HFFc6 (cell line): Measurements from ENCODE around the gene THSD7B. TPM values are rescaled to one million over a fixed set of nuclear protein-coding genes. Genes with fewer than 3 reads are reported as not detected.
A peak's percentile ranks its signal among the peaks of the same experiment; 100 is the strongest.

ENCODE experiments used
- DNase-seq: peaks from one replicate; pipeline ENCODE4 v3.0.0-alpha.2; 2018
- H3K27ac Mint-ChIP-seq: 2 replicates; pipeline ENCODE4 v1.8.0; 2020; ENCODE audit warnings: mild to moderate bottlenecking, mixed read lengths
- H3K27me3 Mint-ChIP-seq: 2 replicates; pipeline ENCODE4 v1.8.0; 2021; ENCODE audit warnings: mild to moderate bottlenecking, moderate library complexity, mixed read lengths; ENCODE audit not compliant: insufficient read depth
- H3K36me3 Mint-ChIP-seq: 2 replicates; pipeline ENCODE4 v1.8.0; 2021; ENCODE audit warnings: low read depth, mixed read lengths
- H3K4me1 Mint-ChIP-seq: 2 replicates; pipeline ENCODE4 v1.8.0; 2020; ENCODE audit warnings: low read depth, mixed read lengths
- H3K4me3 Mint-ChIP-seq: 2 replicates; pipeline ENCODE4 v1.8.0; 2020; ENCODE audit warnings: mild to moderate bottlenecking, moderate library complexity, mixed read lengths
- H3K9me3 Mint-ChIP-seq: 2 replicates; pipeline ENCODE4 v1.8.0; 2020; ENCODE audit warnings: mild to moderate bottlenecking, mixed read lengths
- total RNA-seq, 6 experiments: library from RNA; stranded (reverse); fragmentation: NEBNext Ultra II Directional; extraction: Animal tissue kit (Norgen Biotek cat#: 25700); gene quantifications; 2 replicates in 1 of 6; 3 replicates in 5 of 6; pipeline ENCODE4 v1.2.3, GENCODE V29; 2021
- TF ChIP-seq, protein P1 (sequence below): fragments of 200-600 bp; sonication (generic); IDR thresholded peaks from 2 replicates; pipeline ENCODE4 v1.5.0; 2021; ENCODE audit warnings: antibody characterized with exemption, mild to moderate bottlenecking

THSD7B gene
- total RNA-seq, 6 experiments from 2014 or later, result 0.10 to 0.25 (median 0.22) TPM; not detected in 2

DNA sequence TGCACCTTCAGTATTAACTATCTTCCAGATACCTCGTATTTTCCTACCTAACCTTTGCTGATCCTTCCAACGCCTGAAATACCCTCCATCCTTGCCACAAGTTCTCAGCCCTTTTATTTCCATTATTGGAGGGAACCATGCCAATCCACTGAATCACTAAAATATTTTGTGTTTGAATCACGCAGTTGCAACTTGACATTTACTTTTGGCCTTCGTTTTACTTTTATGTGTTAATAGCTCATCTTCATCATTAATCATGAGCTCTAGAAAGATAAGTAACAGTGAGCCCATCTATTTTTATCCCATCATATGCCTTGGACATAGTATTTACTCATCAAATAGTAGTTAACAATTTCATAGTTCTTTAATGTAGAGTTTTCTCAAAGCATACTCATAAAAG, 463.2 kb downstream of the THSD7B start:
- Mint-ChIP-seq H3K4me3 (peak overlapping the region; percentile 1; the same call in 1 of the 2 replicates), H3K27ac (peak overlapping the region; percentile 42), H3K36me3 (no peaks in the 10 kb centered on the region), H3K4me1 (peaks cover 55% of the 10 kb centered on the region), H3K9me3 (no peaks in the 10 kb centered on the region), H3K27me3 (no peaks in the 10 kb centered on the region)
- peak; percentile 73 for DNase-seq
- TF ChIP-seq, protein P1, sequence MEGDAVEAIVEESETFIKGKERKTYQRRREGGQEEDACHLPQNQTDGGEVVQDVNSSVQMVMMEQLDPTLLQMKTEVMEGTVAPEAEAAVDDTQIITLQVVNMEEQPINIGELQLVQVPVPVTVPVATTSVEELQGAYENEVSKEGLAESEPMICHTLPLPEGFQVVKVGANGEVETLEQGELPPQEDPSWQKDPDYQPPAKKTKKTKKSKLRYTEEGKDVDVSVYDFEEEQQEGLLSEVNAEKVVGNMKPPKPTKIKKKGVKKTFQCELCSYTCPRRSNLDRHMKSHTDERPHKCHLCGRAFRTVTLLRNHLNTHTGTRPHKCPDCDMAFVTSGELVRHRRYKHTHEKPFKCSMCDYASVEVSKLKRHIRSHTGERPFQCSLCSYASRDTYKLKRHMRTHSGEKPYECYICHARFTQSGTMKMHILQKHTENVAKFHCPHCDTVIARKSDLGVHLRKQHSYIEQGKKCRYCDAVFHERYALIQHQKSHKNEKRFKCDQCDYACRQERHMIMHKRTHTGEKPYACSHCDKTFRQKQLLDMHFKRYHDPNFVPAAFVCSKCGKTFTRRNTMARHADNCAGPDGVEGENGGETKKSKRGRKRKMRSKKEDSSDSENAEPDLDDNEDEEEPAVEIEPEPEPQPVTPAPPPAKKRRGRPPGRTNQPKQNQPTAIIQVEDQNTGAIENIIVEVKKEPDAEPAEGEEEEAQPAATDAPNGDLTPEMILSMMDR, result no peak

DNA sequence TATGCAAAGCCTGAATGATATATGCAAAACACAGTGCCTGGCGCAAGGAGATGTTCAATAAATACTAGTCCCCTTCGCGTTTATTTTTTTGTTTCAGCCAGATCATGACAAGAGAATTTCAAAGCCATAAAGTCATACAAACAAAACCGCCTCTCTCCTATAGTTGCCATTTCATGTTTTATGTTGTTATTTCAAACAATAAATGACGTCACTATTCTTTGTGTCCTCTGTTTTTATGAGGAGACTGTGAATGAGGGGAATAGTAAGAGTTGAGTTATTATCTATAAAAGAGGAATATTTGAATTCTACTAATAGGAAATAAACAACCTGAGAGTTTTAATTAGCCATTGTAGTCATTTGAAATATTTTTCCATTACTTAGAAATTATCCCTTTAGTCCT, 464.5 kb downstream of the THSD7B start:
- Mint-ChIP-seq H3K4me1 (peaks cover 50% of the 10 kb centered on the region), H3K9me3 (no peaks in the 10 kb centered on the region), H3K36me3 (0 out of 2 replicates have a peak, but pooled peaks cover 4% of the 10 kb centered on the region), H3K4me3 (peak overlapping the region; percentile 58), H3K27ac (peak overlapping the region; percentile 42), H3K27me3 (no peaks in the 10 kb centered on the region)
- DNase-seq, result peak; percentile 35
- TF ChIP-seq, protein P1, result no peak

DNA sequence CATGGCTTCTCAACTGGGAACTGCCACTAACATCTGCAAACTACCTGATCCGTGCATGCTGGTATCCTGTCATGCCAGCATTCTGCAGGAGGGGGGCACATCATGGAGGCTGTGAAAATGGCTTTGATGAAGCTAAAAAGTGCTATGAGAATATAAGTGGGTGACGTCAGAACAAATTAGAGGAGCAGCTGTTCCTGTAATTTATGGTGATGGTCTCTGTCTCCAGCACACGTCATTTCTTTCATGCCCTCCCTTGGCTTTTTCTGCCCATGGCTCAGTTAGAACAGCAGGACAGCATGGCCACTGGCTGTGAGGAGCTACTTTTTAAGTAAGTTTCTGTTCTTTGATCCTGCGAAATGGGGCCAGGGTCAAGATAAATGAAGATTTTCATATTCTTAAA, 466.3 kb downstream of the THSD7B start:
- DNase-seq, result no peak
- Mint-ChIP-seq H3K27ac (no peak overlapping the region), H3K36me3 (0 out of 2 replicates have a peak, but pooled peaks cover 4% of the 10 kb centered on the region), H3K27me3 (no peaks in the 10 kb centered on the region), H3K4me3 (no peak overlapping the region), H3K4me1 (peaks cover 60% of the 10 kb centered on the region), H3K9me3 (no peaks in the 10 kb centered on the region)
- TF ChIP-seq, protein P1, result no peak

DNA sequence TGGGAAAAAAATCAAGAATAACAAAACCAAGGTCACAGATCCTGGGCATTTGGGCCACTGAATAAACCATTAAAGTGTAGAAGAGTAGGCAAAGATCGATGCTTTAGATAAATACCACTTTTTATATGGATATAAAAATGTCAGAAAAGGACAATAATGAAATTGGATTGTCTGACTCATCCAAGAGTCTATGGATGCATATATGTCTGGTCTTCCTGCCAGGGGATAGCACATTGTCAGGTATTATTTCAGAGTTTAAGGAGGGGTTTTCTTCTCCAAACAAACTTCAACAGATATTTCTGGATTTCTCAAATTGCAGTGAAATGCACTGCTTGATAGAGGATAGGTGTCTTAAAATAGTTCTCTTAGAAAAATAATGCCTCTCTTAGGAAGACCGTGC, 466.7 kb downstream of the THSD7B start:
- H3K4me3 Mint-ChIP-seq, result no peak overlapping the region
- H3K27ac Mint-ChIP-seq, result no peak overlapping the region
- H3K27me3 Mint-ChIP-seq, result no peaks in the 10 kb centered on the region
- H3K36me3 Mint-ChIP-seq, result 0 out of 2 replicates have a peak, but pooled peaks cover 4% of the 10 kb centered on the region
- TF ChIP-seq, protein P1, result no peak
- no peak for DNase-seq
- H3K9me3 Mint-ChIP-seq, result no peaks in the 10 kb centered on the region
- peaks cover 64% of the 10 kb centered on the region for H3K4me1 Mint-ChIP-seq

DNA sequence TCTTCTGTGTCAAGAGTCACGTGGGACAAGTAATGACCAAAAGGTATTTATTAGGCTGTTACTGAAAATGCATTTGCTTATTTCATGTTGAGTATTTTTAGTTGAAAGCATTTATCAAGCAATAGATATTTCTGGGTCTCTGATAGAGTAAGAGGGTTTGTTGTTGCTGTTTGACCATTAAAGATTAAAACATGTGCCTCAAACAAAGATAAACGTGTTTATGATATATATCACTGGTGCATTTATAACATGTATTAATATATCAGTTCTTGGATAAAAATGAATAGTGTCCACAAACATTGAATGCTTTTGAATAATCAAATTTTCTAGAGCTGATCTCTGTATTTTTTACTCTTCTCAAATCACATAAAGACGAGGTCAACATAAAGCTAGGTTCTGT, 467.7 kb downstream of the THSD7B start:
- peaks cover 70% of the 10 kb centered on the region for H3K4me1 Mint-ChIP-seq
- H3K36me3 Mint-ChIP-seq, result peaks cover 10% of the 10 kb centered on the region; the same call in 1 of the 2 replicates
- TF ChIP-seq, protein P1, result no peak
- no peak overlapping the region for H3K27ac Mint-ChIP-seq
- H3K27me3 Mint-ChIP-seq, result no peaks in the 10 kb centered on the region
- H3K9me3 Mint-ChIP-seq, result no peaks in the 10 kb centered on the region
- no peak for DNase-seq
- H3K4me3 Mint-ChIP-seq, result no peak overlapping the region

DNA sequence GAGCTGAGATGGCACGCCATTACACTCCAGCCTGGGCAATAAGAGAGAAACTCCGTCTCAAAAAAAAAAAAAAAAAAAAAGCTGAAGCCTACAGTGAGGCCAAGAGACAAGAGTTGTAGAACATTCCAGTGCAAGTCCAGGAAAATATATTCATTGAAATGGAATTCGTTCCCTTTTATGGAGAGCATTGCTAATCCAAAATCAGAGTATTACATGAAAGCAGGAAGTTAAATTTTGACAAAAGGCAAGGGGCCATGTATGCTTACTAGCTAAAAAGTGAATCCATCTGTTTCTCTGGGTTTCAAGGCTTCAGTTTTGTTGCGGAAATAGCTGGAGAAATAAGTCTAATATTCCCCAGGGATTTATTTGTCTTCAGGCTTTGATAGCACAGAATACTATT, 471.7 kb downstream of the THSD7B start:
- Mint-ChIP-seq H3K9me3 (no peaks in the 10 kb centered on the region), H3K4me3 (no peak overlapping the region), H3K27me3 (no peaks in the 10 kb centered on the region), H3K36me3 (peaks cover 14% of the 10 kb centered on the region; the same call in 1 of the 2 replicates), H3K4me1 (peaks cover 30% of the 10 kb centered on the region), H3K27ac (peak overlapping the region; percentile 62)
- DNase-seq, result peak; percentile 66
- TF ChIP-seq, protein P1, result no peak
